ENCODE results near the gene TMEM9. TPM values are rescaled to one million over a fixed set of nuclear protein-coding genes. Genes with fewer than 3 reads are reported as not detected.

Gene TMEM9
- total RNA-seq, 4 donors from 2014 or later: 38.1 to 50.8 (median 40.7) TPM

GRCh38 chr1:201137579-201138310, 16.5 kb downstream of the TMEM9 start:
- H3K36me3 ChIP-seq: peaks cover 58% of the 10 kb centered on the region
- WGBS: 38% methylated on average over 6 of the region's 6 CpGs
- H3K4me1 ChIP-seq: peaks cover 27% of the 10 kb centered on the region
- TF ChIP-seq, protein P1, sequence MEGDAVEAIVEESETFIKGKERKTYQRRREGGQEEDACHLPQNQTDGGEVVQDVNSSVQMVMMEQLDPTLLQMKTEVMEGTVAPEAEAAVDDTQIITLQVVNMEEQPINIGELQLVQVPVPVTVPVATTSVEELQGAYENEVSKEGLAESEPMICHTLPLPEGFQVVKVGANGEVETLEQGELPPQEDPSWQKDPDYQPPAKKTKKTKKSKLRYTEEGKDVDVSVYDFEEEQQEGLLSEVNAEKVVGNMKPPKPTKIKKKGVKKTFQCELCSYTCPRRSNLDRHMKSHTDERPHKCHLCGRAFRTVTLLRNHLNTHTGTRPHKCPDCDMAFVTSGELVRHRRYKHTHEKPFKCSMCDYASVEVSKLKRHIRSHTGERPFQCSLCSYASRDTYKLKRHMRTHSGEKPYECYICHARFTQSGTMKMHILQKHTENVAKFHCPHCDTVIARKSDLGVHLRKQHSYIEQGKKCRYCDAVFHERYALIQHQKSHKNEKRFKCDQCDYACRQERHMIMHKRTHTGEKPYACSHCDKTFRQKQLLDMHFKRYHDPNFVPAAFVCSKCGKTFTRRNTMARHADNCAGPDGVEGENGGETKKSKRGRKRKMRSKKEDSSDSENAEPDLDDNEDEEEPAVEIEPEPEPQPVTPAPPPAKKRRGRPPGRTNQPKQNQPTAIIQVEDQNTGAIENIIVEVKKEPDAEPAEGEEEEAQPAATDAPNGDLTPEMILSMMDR (IDR thresholded peaks at IDR 0.05): no peak
- TF ChIP-seq EP300 (IDR thresholded peaks at IDR 0.05) (no peak), POLR2A (IDR thresholded peaks at IDR 0.05) (no peak), POLR2AphosphoS5 (IDR thresholded peaks at IDR 0.05) (no peak)
- DNase-seq (ENCODE audit: low spot score in 2 of 2): peak in 1 of 2 donors; percentile 68
- no peaks in the 10 kb centered on the region for H3K27me3 ChIP-seq
- no peak overlapping the region for H3K4me3 ChIP-seq
- no peaks in the 10 kb centered on the region for H3K9me3 ChIP-seq
- H3K27ac ChIP-seq: peak overlapping the region; percentile 48

- Histone ChIP-seq H3K36me3 (peaks cover 54% of the 10 kb centered on the region), H3K27me3 (no peaks in the 10 kb centered on the region), H3K4me3 (no peak overlapping the region), H3K9me3 (no peaks in the 10 kb centered on the region), H3K27ac (no peak overlapping the region), H3K4me1 (peaks cover 20% of the 10 kb centered on the region)
- DNase-seq (ENCODE audit: low spot score in 2 of 2): no peak
- no peak for TF ChIP-seq POLR2A (IDR thresholded peaks at IDR 0.05)
- TF ChIP-seq POLR2AphosphoS5 (IDR thresholded peaks at IDR 0.05): no peak
- no peak for TF ChIP-seq EP300 (IDR thresholded peaks at IDR 0.05)
- TF ChIP-seq, protein P1 (IDR thresholded peaks at IDR 0.05): no peak
- 84% methylated on average over 4 of the region's 7 CpGs for WGBS
Measured at GRCh38 chr1:201137024-201137392, 17.3 kb downstream of the TMEM9 start.

- Histone ChIP-seq H3K36me3 (peaks cover 51% of the 10 kb centered on the region), H3K9me3 (no peaks in the 10 kb centered on the region), H3K4me1 (peaks cover 18% of the 10 kb centered on the region), H3K4me3 (no peak overlapping the region), H3K27ac (no peak overlapping the region), H3K27me3 (no peaks in the 10 kb centered on the region)
- WGBS: 86% methylated on average over 7 of the region's 8 CpGs
- no peak for DNase-seq (ENCODE audit: low spot score in 2 of 2)
- TF ChIP-seq POLR2AphosphoS5 (IDR thresholded peaks at IDR 0.05) (no peak), POLR2A (IDR thresholded peaks at IDR 0.05) (no peak), EP300 (IDR thresholded peaks at IDR 0.05) (no peak)
- TF ChIP-seq, protein P1 (IDR thresholded peaks at IDR 0.05): no peak
Measured at GRCh38 chr1:201136355-201137023, 17.8 kb downstream of the TMEM9 start.

DNA sequence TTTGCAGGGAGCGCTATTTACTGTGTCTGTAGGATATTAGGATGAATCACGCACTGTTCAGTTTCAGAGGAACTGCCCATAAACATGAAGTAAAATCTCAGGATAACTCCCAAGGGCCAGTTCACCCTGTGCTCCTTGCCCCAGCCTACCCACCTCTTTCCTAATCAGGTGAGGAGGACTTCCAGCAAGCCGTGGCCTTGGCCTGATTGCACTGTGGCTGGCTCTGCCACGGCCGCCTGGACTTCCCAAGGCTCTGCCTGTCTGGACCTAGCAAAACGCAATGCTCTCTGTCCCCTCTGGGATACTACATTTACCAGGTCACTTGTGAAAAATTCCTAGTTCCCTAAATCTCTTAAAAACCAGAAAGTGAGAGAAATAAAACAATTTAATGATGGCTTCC, 19.9 kb downstream of the TMEM9 start:
- Histone ChIP-seq H3K4me3 (no peak overlapping the region), H3K4me1 (peaks cover 18% of the 10 kb centered on the region), H3K27ac (no peak overlapping the region), H3K9me3 (no peaks in the 10 kb centered on the region), H3K27me3 (no peaks in the 10 kb centered on the region), H3K36me3 (peaks cover 31% of the 10 kb centered on the region)
- WGBS: 97% methylated on average over 6 of the region's 6 CpGs
- DNase-seq (ENCODE audit: low spot score in 2 of 2): no peak
- TF ChIP-seq, protein P1 (IDR thresholded peaks at IDR 0.05): no peak
- TF ChIP-seq POLR2AphosphoS5 (IDR thresholded peaks at IDR 0.05) (no peak), POLR2A (IDR thresholded peaks at IDR 0.05) (no peak), EP300 (IDR thresholded peaks at IDR 0.05) (no peak)

DNA sequence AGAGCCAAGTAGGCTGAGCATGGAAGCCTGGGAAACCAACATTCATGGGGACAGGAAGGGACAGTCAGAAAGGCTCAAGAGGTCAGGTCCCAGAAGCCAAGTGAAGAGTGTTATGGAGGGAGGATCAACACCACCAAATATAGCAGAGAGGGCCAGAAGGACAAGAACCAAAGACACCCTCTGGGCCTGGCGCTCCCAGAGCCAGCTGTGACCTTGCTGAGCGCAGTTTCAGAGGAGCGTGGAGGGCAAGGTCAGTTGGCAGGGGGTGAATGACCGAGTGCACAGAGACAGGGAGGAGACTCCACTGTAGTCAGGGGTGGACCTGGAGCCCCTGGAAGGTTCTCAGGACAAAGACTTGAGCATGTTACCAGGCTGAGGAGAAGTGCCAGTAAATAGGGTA, 22.9 kb downstream of the TMEM9 start:
- Histone ChIP-seq H3K27me3 (no peaks in the 10 kb centered on the region), H3K4me3 (no peak overlapping the region), H3K9me3 (no peaks in the 10 kb centered on the region), H3K36me3 (peaks cover 25% of the 10 kb centered on the region), H3K27ac (no peak overlapping the region), H3K4me1 (no peaks in the 10 kb centered on the region)
- 76% methylated on average over 4 of the region's 4 CpGs for WGBS
- TF ChIP-seq, protein P1 (IDR thresholded peaks at IDR 0.05): no peak
- TF ChIP-seq POLR2A (IDR thresholded peaks at IDR 0.05) (no peak), EP300 (IDR thresholded peaks at IDR 0.05) (no peak), POLR2AphosphoS5 (IDR thresholded peaks at IDR 0.05) (no peak)
- DNase-seq (ENCODE audit: low spot score in 2 of 2): no peak
